Gastroesophageal sphincter (tissue), 4 donors: ENCODE measurements around the gene MYO1B. TPM values are rescaled to one million over a fixed set of nuclear protein-coding genes. Genes with fewer than 3 reads are reported as not detected.

ENCODE experiments used
- ATAC-seq: fragments of 150-250 bp; one replicate; pipeline ENCODE4 v1.9.1; 2016; ENCODE audit warnings: mild to moderate bottlenecking, moderate library complexity
- H3K27ac ChIP-seq, 4 donors: fragments of 200-600 bp; sonication (generic) in 3 of 4; 1 replicate in 3 of 4; 2 replicates in 1 of 4; pipeline ENCODE4 v1.5.1; 2016 to 2019
- H3K27me3 ChIP-seq: fragments of 200-600 bp; sonication (generic); one replicate; pipeline ENCODE4 v1.5.1; 2019
- H3K36me3 ChIP-seq, 2 donors: fragments of 200-600 bp; sonication (generic); one replicate each; pipeline ENCODE4 v1.5.1; 2019; ENCODE audit warnings: control low read depth in 1 of 2
- H3K4me1 ChIP-seq, 3 donors: fragments of 200-600 bp; sonication (generic); 1 replicate in 2 of 3; 2 replicates in 1 of 3; pipeline ENCODE4 v1.5.1; 2016 to 2019; ENCODE audit warnings: control low read depth in 2 of 3
- H3K4me3 ChIP-seq, 2 donors: fragments of 200-600 bp; sonication (generic); one replicate each; pipeline ENCODE4 v1.5.1; 2019; ENCODE audit warnings: mild to moderate bottlenecking in 1 of 2, moderate library complexity in 1 of 2
- H3K9me3 ChIP-seq, 3 donors: fragments of 200-600 bp; sonication (generic); one replicate each; pipeline ENCODE4 v1.5.1; 2017 to 2019; ENCODE audit warnings: control low read depth in 2 of 3
- CTCF ChIP-seq, 4 experiments: fragments of 200-600 bp in 2 of 4; fragments of 450-650 bp in 2 of 4; sonication (generic) in 1 of 4; IDR thresholded peaks; one replicate each; pipeline ENCODE4 v1.5.1; 2017 to 2019; ENCODE audit warnings: antibody characterized with exemption in 4 of 4, mild to moderate bottlenecking in 2 of 4, moderate library complexity in 2 of 4
- EP300 ChIP-seq: sonication (generic); formaldehyde crosslinking; IDR thresholded peaks from one replicate; pipeline ENCODE4 v1.6.1; 2017; ENCODE audit warnings: antibody characterized with exemption, mild to moderate bottlenecking
- POLR2A ChIP-seq, 2 donors: fragments of 450-650 bp; IDR thresholded peaks; one replicate each; pipeline ENCODE4 v1.6.1; 2017; ENCODE audit warnings: antibody characterized with exemption in 2 of 2, mild to moderate bottlenecking in 2 of 2, moderate library complexity in 1 of 2
- POLR2AphosphoS5 ChIP-seq: sonication (generic); formaldehyde crosslinking; IDR thresholded peaks from one replicate; pipeline ENCODE4 v1.6.1; 2017; ENCODE audit warnings: antibody characterized with exemption
- WGBS, 2 donors: methylation state at CpG; one replicate each; pipeline ENCODE4 v1.1.5; 2018; ENCODE audit warnings: low coverage in 1 of 2; 5-methylcytosine and 5-hydroxymethylcytosine counted together
- total RNA-seq, 4 donors: library from RNA; depleted of rRNA; stranded (reverse); fragments of >200 nt; gene quantifications; one replicate each; pipeline ENCODE4 v1.1.0, GENCODE V29; 2016

MYO1B gene
- total RNA-seq, 4 donors from 2014 or later, result 17.3 to 45.0 (median 21.0) TPM

GRCh38 chr2:191225126-191225525 is 20.1 kb upstream of the MYO1B start:
- Histone ChIP-seq H3K4me3 (no peak overlapping the region), H3K27ac (no peak overlapping the region), H3K4me1 (peaks cover 0 to 4% (median 0%) of the 10 kb centered on the region in 3 donors), H3K9me3 (no peaks in the 10 kb centered on the region), H3K27me3 (no peaks in the 10 kb centered on the region), H3K36me3 (no peaks in the 10 kb centered on the region)
- TF ChIP-seq POLR2A (IDR thresholded peaks at IDR 0.05), result no peak
- TF ChIP-seq EP300, result no peak
- no peak for TF ChIP-seq POLR2AphosphoS5
- no peak for TF ChIP-seq CTCF (IDR thresholded peaks at IDR 0.05)
- WGBS, 2 donors, result 100% methylated on average over 1 of the region's 1 CpG; no CpG with 5 or more reads in 1 of the 2 donors
- ATAC-seq, result no peak

GRCh38 chr2:191225690-191226089 is 19.5 kb upstream of the MYO1B start:
- no peaks in the 10 kb centered on the region for H3K36me3 ChIP-seq
- no peak overlapping the region for H3K4me3 ChIP-seq
- no peak overlapping the region for H3K27ac ChIP-seq
- ATAC-seq, result no peak
- WGBS, 2 donors, result 93 to 100% methylated on average over 1 of the region's 1 CpG
- peaks cover 0 to 4% (median 0%) of the 10 kb centered on the region in 3 donors for H3K4me1 ChIP-seq
- H3K9me3 ChIP-seq, result no peaks in the 10 kb centered on the region
- H3K27me3 ChIP-seq, result no peaks in the 10 kb centered on the region
- TF ChIP-seq POLR2AphosphoS5 (no peak), CTCF (IDR thresholded peaks at IDR 0.05) (no peak), POLR2A (IDR thresholded peaks at IDR 0.05) (no peak), EP300 (no peak)

GRCh38 chr2:191226196-191226595 is 19.0 kb upstream of the MYO1B start:
- no peak overlapping the region for H3K4me3 ChIP-seq
- no peaks in the 10 kb centered on the region for H3K27me3 ChIP-seq
- TF ChIP-seq POLR2A (IDR thresholded peaks at IDR 0.05), result no peak
- no peak for TF ChIP-seq EP300
- H3K9me3 ChIP-seq, result no peaks in the 10 kb centered on the region
- WGBS, 2 donors, result 56 to 90% methylated on average over 1 to 2 of the region's 2 CpGs
- H3K4me1 ChIP-seq, result peaks cover 0 to 4% (median 0%) of the 10 kb centered on the region in 3 donors
- H3K36me3 ChIP-seq, result no peaks in the 10 kb centered on the region
- no peak for ATAC-seq
- no peak overlapping the region for H3K27ac ChIP-seq

- Histone ChIP-seq H3K27me3 (no peaks in the 10 kb centered on the region), H3K4me1 (peaks cover 0 to 19% (median 13%) of the 10 kb centered on the region in 3 donors), H3K9me3 (no peaks in the 10 kb centered on the region), H3K4me3 (no peak overlapping the region), H3K36me3 (no peaks in the 10 kb centered on the region), H3K27ac (no peak overlapping the region)
- no peak for TF ChIP-seq POLR2A (IDR thresholded peaks at IDR 0.05)
- no peak for TF ChIP-seq POLR2AphosphoS5
- TF ChIP-seq EP300, result no peak
- TF ChIP-seq CTCF (IDR thresholded peaks at IDR 0.05), result no peak
- ATAC-seq, result no peak
- WGBS, 2 donors, result 94 to 95% methylated on average over 2 of the region's 2 CpGs
Observed at GRCh38 chr2:191228333-191228732, 16.9 kb upstream of the MYO1B start.

- no peak for ATAC-seq
Observed at GRCh38 chr2:191228861-191229260, 16.3 kb upstream of the MYO1B start.

More at GRCh38 chr2:191228861-191229260, 16.3 kb upstream of the MYO1B start:
- no peak overlapping the region for H3K4me3 ChIP-seq
- peaks cover 0 to 19% (median 13%) of the 10 kb centered on the region in 3 donors for H3K4me1 ChIP-seq
- no peak overlapping the region for H3K27ac ChIP-seq
- no peak for TF ChIP-seq POLR2A (IDR thresholded peaks at IDR 0.05)
- TF ChIP-seq CTCF (IDR thresholded peaks at IDR 0.05), result no peak
- TF ChIP-seq POLR2AphosphoS5, result no peak
- no peak for TF ChIP-seq EP300
- H3K27me3 ChIP-seq, result no peaks in the 10 kb centered on the region
- no CpG with 5 or more reads among the region's 6 CpGs for WGBS, 2 donors
- no peaks in the 10 kb centered on the region for H3K36me3 ChIP-seq
- H3K9me3 ChIP-seq, result no peaks in the 10 kb centered on the region
